ENCODE data around the gene RTN4RL2.

The RTN4RL2 gene

DNA sequence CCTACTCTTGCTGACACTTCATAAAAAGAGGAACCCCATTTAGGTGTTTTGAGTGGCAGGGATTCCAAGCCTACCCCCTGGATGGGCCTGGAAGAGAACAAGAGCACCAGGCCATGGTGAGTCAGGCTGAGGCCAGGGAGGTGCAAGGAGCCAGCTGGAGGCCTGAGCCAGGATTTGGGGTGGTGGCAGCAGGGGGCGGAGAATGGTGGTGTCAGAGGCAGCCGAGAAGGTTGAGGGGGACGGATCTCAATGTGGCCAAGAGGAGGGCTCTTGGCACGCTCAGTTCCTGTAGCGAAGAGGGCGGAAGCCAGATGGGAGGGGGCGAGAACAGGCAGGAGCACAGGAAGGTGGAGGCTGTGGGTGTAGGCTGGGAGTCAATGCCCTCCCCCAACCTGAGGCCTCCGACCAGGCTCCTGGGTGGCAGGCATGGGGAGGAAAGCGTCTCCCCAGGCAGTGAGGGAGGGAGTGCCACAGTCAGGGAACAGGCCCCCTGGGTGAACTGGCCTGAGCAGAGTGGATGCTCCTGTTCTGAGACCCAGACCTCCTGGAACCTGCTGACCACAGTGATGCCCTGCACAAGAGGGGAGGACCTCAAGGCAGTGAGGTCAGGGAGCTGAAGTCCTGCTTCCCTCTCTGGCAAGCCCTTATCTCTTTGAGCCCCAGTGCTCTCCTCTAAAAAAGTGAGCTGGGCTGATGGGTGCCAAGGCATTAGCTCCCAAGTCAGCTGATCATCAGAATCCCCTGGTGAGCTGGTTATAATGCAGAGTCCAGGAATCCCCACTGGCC lies 13.9 kb downstream of the RTN4RL2 start:
- H3K27ac ChIP-seq (ENCODE audit: low read depth, low read length), result no peak overlapping the region
- H3K4ac ChIP-seq (ENCODE audit: low read depth, low read length), result no peak overlapping the region
- no peak overlapping the region for H2BK5ac ChIP-seq (ENCODE audit: low read length)
- no peak overlapping the region for H2BK15ac ChIP-seq (replicated peaks; ENCODE audit: low read depth)
- H3K4me1 ChIP-seq (ENCODE audit: control insufficient read depth, low read depth, low read length), result peaks cover 6% of the 10 kb centered on the region
- no peaks in the 10 kb centered on the region for H3K79me1 ChIP-seq (ENCODE audit: low read length)
- H3K56ac ChIP-seq (ENCODE audit: low read length), result no peak overlapping the region
- no peak overlapping the region for H3K4me3 ChIP-seq (ENCODE audit: low read length)
- H3K23ac ChIP-seq (ENCODE audit: low read length), result no peak overlapping the region
- H3K79me2 ChIP-seq (ENCODE audit: control insufficient read depth, insufficient read depth, low read length), result no peaks in the 10 kb centered on the region
- no CpG with 5 or more reads among the region's 9 CpGs for whole genome bisulfite sequencing (ENCODE audit: extremely low coverage, insufficient coverage, low lambda C conversion rate)
- peaks cover 17% of the 10 kb centered on the region for H3K27me3 ChIP-seq (ENCODE audit: insufficient read depth, low read length, poor library complexity)
- H4K8ac ChIP-seq (ENCODE audit: low read depth, low read length), result no peak overlapping the region
- no peak for DNase-seq
- H3K4me2 ChIP-seq (ENCODE audit: low read length), result no peak overlapping the region
- no peaks in the 10 kb centered on the region for H3K36me3 ChIP-seq (ENCODE audit: control insufficient read depth, insufficient read depth, low read length)
- no peak overlapping the region for H3K18ac ChIP-seq (ENCODE audit: low read length)
- H2AK5ac ChIP-seq (ENCODE audit: low read length), result no peak overlapping the region
- no peak overlapping the region for H2BK120ac ChIP-seq (ENCODE audit: low read depth, low read length)
- H4K5ac ChIP-seq (ENCODE audit: low read length), result no peak overlapping the region
- no peak overlapping the region for H3K9ac ChIP-seq (ENCODE audit: low read length)

- DNase-seq, result no peak
- H3K9ac ChIP-seq (ENCODE audit: low read length), result no peak overlapping the region
- H3K27ac ChIP-seq (ENCODE audit: low read depth, low read length), result no peak overlapping the region
- H3K18ac ChIP-seq (ENCODE audit: low read length), result no peak overlapping the region
- no peak overlapping the region for H3K56ac ChIP-seq (ENCODE audit: low read length)
- no peak overlapping the region for H2AK5ac ChIP-seq (ENCODE audit: low read length)
- no peak overlapping the region for H2BK120ac ChIP-seq (ENCODE audit: low read depth, low read length)
- H3K23ac ChIP-seq (ENCODE audit: low read length), result no peak overlapping the region
- no peak overlapping the region for H3K4me2 ChIP-seq (ENCODE audit: low read length)
- H3K4me3 ChIP-seq (ENCODE audit: low read length), result no peak overlapping the region
- WGBS (ENCODE audit: extremely low coverage, insufficient coverage, low lambda C conversion rate), result no CpG with 5 or more reads among the region's 5 CpGs
- peaks cover 17% of the 10 kb centered on the region for H3K27me3 ChIP-seq (ENCODE audit: insufficient read depth, low read length, poor library complexity)
- H4K5ac ChIP-seq (ENCODE audit: low read length), result no peak overlapping the region
- H3K4ac ChIP-seq (ENCODE audit: low read depth, low read length), result no peak overlapping the region
- H4K8ac ChIP-seq (ENCODE audit: low read depth, low read length), result no peak overlapping the region
- peaks cover 6% of the 10 kb centered on the region for H3K4me1 ChIP-seq (ENCODE audit: control insufficient read depth, low read depth, low read length)
- H2BK5ac ChIP-seq (ENCODE audit: low read length), result no peak overlapping the region
- no peak overlapping the region for H2BK15ac ChIP-seq (replicated peaks; ENCODE audit: low read depth)
- no peaks in the 10 kb centered on the region for H3K36me3 ChIP-seq (ENCODE audit: control insufficient read depth, insufficient read depth, low read length)
- H3K79me2 ChIP-seq (ENCODE audit: control insufficient read depth, insufficient read depth, low read length), result no peaks in the 10 kb centered on the region
- no peaks in the 10 kb centered on the region for H3K79me1 ChIP-seq (ENCODE audit: low read length)
Measured at GRCh38 chr11:57474803-57475115, 14.4 kb downstream of the RTN4RL2 start.

- WGBS (ENCODE audit: extremely low coverage, insufficient coverage, low lambda C conversion rate), result no CpG with 5 or more reads among the region's 1 CpG
- Histone ChIP-seq H3K36me3 (ENCODE audit: control insufficient read depth, insufficient read depth, low read length) (no peaks in the 10 kb centered on the region), H2BK15ac (replicated peaks; ENCODE audit: low read depth) (no peak overlapping the region), H3K9ac (ENCODE audit: low read length) (no peak overlapping the region), H3K4me3 (ENCODE audit: low read length) (no peak overlapping the region), H3K79me1 (ENCODE audit: low read length) (no peaks in the 10 kb centered on the region), H3K18ac (ENCODE audit: low read length) (no peak overlapping the region), H3K27ac (ENCODE audit: low read depth, low read length) (no peak overlapping the region), H3K4me2 (ENCODE audit: low read length) (no peak overlapping the region), H2AK5ac (ENCODE audit: low read length) (no peak overlapping the region), H3K4me1 (ENCODE audit: control insufficient read depth, low read depth, low read length) (peaks cover 6% of the 10 kb centered on the region), H3K23ac (ENCODE audit: low read length) (no peak overlapping the region), H4K5ac (ENCODE audit: low read length) (no peak overlapping the region), H3K56ac (ENCODE audit: low read length) (no peak overlapping the region), H3K79me2 (ENCODE audit: control insufficient read depth, insufficient read depth, low read length) (no peaks in the 10 kb centered on the region), H3K27me3 (ENCODE audit: insufficient read depth, low read length, poor library complexity) (peaks cover 17% of the 10 kb centered on the region), H2BK5ac (ENCODE audit: low read length) (no peak overlapping the region), H2BK120ac (ENCODE audit: low read depth, low read length) (no peak overlapping the region), H3K4ac (ENCODE audit: low read depth, low read length) (no peak overlapping the region), H4K8ac (ENCODE audit: low read depth, low read length) (no peak overlapping the region)
- DNase-seq, result no peak
Measured at GRCh38 chr11:57475191-57475590, 14.9 kb downstream of the RTN4RL2 start.

DNA sequence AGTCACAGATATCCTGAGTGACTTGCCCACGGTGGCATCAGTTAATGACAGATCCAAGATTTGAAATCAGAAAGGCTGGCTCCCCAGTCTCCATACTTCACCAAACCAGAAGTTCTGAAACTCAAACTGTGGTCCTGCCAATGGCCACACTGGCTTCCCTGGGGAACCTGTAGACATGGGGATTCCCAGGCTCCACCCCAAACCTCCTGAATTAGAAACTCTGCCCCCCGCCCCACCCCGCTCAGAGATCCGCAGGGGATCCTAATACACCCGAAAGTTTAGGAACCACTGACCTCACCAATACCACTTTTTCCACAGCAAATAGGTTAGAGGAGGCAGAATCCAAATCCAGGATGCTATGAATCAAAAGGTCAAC lies 15.3 kb downstream of the RTN4RL2 start:
- Histone ChIP-seq H3K9ac (ENCODE audit: low read length) (no peak overlapping the region), H3K79me2 (ENCODE audit: control insufficient read depth, insufficient read depth, low read length) (no peaks in the 10 kb centered on the region), H3K27me3 (ENCODE audit: insufficient read depth, low read length, poor library complexity) (peaks cover 17% of the 10 kb centered on the region), H2BK15ac (replicated peaks; ENCODE audit: low read depth) (no peak overlapping the region), H4K5ac (ENCODE audit: low read length) (no peak overlapping the region), H3K36me3 (ENCODE audit: control insufficient read depth, insufficient read depth, low read length) (no peaks in the 10 kb centered on the region), H3K56ac (ENCODE audit: low read length) (no peak overlapping the region), H3K18ac (ENCODE audit: low read length) (no peak overlapping the region), H3K79me1 (ENCODE audit: low read length) (no peaks in the 10 kb centered on the region), H2AK5ac (ENCODE audit: low read length) (no peak overlapping the region), H2BK5ac (ENCODE audit: low read length) (no peak overlapping the region), H3K23ac (ENCODE audit: low read length) (no peak overlapping the region), H3K4ac (ENCODE audit: low read depth, low read length) (no peak overlapping the region), H3K4me3 (ENCODE audit: low read length) (no peak overlapping the region), H2BK120ac (ENCODE audit: low read depth, low read length) (no peak overlapping the region), H4K8ac (ENCODE audit: low read depth, low read length) (no peak overlapping the region), H3K27ac (ENCODE audit: low read depth, low read length) (no peak overlapping the region), H3K4me2 (ENCODE audit: low read length) (no peak overlapping the region), H3K4me1 (ENCODE audit: control insufficient read depth, low read depth, low read length) (peaks cover 6% of the 10 kb centered on the region)
- no CpG with 5 or more reads among the region's 5 CpGs for WGBS (ENCODE audit: extremely low coverage, insufficient coverage, low lambda C conversion rate)
- DNase-seq, result no peak

DNA sequence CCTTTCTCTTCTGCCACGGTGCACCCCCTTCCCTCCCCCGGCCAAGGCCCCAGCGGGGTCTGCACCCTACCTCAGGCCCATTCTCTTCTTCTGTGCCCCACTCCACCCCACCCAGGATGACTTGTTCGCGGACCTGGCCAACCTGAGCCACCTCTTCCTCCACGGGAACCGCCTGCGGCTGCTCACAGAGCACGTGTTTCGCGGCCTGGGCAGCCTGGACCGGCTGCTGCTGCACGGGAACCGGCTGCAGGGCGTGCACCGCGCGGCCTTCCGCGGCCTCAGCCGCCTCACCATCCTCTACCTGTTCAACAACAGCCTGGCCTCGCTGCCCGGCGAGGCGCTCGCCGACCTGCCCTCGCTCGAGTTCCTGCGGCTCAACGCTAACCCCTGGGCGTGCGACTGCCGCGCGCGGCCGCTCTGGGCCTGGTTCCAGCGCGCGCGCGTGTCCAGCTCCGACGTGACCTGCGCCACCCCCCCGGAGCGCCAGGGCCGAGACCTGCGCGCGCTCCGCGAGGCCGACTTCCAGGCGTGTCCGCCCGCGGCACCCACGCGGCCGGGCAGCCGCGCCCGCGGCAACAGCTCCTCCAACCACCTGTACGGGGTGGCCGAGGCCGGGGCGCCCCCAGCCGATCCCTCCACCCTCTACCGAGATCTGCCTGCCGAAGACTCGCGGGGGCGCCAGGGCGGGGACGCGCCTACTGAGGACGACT lies 15.9 kb downstream of the RTN4RL2 start:
- Histone ChIP-seq H3K36me3 (ENCODE audit: control insufficient read depth, insufficient read depth, low read length) (no peaks in the 10 kb centered on the region), H3K79me2 (ENCODE audit: control insufficient read depth, insufficient read depth, low read length) (no peaks in the 10 kb centered on the region), H3K23ac (ENCODE audit: low read length) (no peak overlapping the region), H3K27ac (ENCODE audit: low read depth, low read length) (no peak overlapping the region), H2BK15ac (replicated peaks; ENCODE audit: low read depth) (no peak overlapping the region), H2AK5ac (ENCODE audit: low read length) (no peak overlapping the region), H2BK5ac (ENCODE audit: low read length) (no peak overlapping the region), H3K18ac (ENCODE audit: low read length) (no peak overlapping the region), H3K4me1 (ENCODE audit: control insufficient read depth, low read depth, low read length) (peaks cover 6% of the 10 kb centered on the region), H3K4ac (ENCODE audit: low read depth, low read length) (no peak overlapping the region), H3K4me2 (ENCODE audit: low read length) (peak overlapping the region; percentile 56), H2BK120ac (ENCODE audit: low read depth, low read length) (no peak overlapping the region), H3K4me3 (ENCODE audit: low read length) (no peak overlapping the region), H3K9ac (ENCODE audit: low read length) (peak overlapping the region; percentile 63), H4K5ac (ENCODE audit: low read length) (no peak overlapping the region), H4K8ac (ENCODE audit: low read depth, low read length) (no peak overlapping the region), H3K56ac (ENCODE audit: low read length) (peak overlapping the region; percentile 76), H3K27me3 (ENCODE audit: insufficient read depth, low read length, poor library complexity) (peaks cover 17% of the 10 kb centered on the region), H3K79me1 (ENCODE audit: low read length) (no peaks in the 10 kb centered on the region)
- DNase-seq, result no peak
- WGBS (ENCODE audit: extremely low coverage, insufficient coverage, low lambda C conversion rate), result no CpG with 5 or more reads among the region's 80 CpGs
